Caco-2 (cell line): Measurements from ENCODE around the gene ATP8A2. TPM values are rescaled to one million over a fixed set of nuclear protein-coding genes. Genes with fewer than 3 reads are reported as not detected.

ENCODE experiments used
- BruUV-seq: library from RNA; stranded (reverse); fragments of 400-500 nt; replicated peaks from 2 replicates; lab custom pipeline; 2021; lab: Mats Ljungman, UMichigan
- CTCF ChIA-PET: fragments of 300-600 bp; sonication (Branson Sonifier 250); formaldehyde crosslinking; loops from one replicate; lab custom pipeline; 2022; ENCODE audit warnings: antibody characterized with exemption; lab: Charles Lee
- POLR2A ChIA-PET: fragments of 300-600 bp; sonication (Branson Sonifier 250); formaldehyde crosslinking; loops from one replicate; lab custom pipeline; 2022; ENCODE audit warnings: antibody characterized with exemption; lab: Charles Lee
- DNase-seq, 2 experiments: peaks; one replicate each; pipeline versions ENCODE4 v3.0.0 to v3.0.0-alpha.2; 2020 to 2022
- H3K27me3 ChIP-seq: replicated peaks from 2 replicates; pipeline ENCODE4 v1.6.0; 2011; ENCODE audit warnings: low read length; ENCODE audit not compliant: control insufficient read depth, insufficient read depth
- H3K36me3 ChIP-seq: 2 replicates; pipeline ENCODE4 v1.5.1; 2011; ENCODE audit warnings: low read length; ENCODE audit not compliant: control insufficient read depth, insufficient read depth
- H3K4me1 ChIP-seq: fragments of 250-450 bp; sonication (Bioruptor Pico); 2 replicates; pipeline ENCODE4 v1.5.1; 2020; ENCODE audit warnings: mild to moderate bottlenecking
- H3K4me3 ChIP-seq: 2 replicates; pipeline ENCODE4 v1.5.1; 2011; ENCODE audit warnings: low read depth, mild to moderate bottlenecking, control low read depth, low read length
- H3K9me3 ChIP-seq: fragments of 250-450 bp; sonication (Bioruptor Pico); 2 replicates; pipeline ENCODE4 v1.5.1; 2020; ENCODE audit warnings: mild to moderate bottlenecking, moderate library complexity
- H3K27ac Mint-ChIP-seq: one replicate; pipeline ENCODE4 v1.8.0; 2022; ENCODE audit warnings: mixed read lengths; ENCODE audit not compliant: unreplicated experiment
- H3K27me3 Mint-ChIP-seq: one replicate; pipeline ENCODE4 v1.8.0; 2022; ENCODE audit warnings: mixed read lengths; ENCODE audit not compliant: insufficient read depth, unreplicated experiment
- H3K36me3 Mint-ChIP-seq: one replicate; pipeline ENCODE4 v1.8.0; 2022; ENCODE audit warnings: mild to moderate bottlenecking, mixed read lengths; ENCODE audit not compliant: insufficient read depth, unreplicated experiment
- H3K4me1 Mint-ChIP-seq: one replicate; pipeline ENCODE4 v1.8.0; 2022; ENCODE audit warnings: low read depth, mixed read lengths; ENCODE audit not compliant: unreplicated experiment
- H3K4me3 Mint-ChIP-seq: one replicate; pipeline ENCODE4 v1.8.0; 2022; ENCODE audit warnings: mild to moderate bottlenecking, moderate library complexity, mixed read lengths; ENCODE audit not compliant: unreplicated experiment
- H3K9me3 Mint-ChIP-seq: one replicate; pipeline ENCODE4 v1.8.0; 2022; ENCODE audit warnings: mixed read lengths; ENCODE audit not compliant: unreplicated experiment
- CTCF ChIP-seq, 2 experiments: fragments of 200-600 bp in 1 of 2; IDR thresholded peaks; 1 replicate in 1 of 2; 2 replicates in 1 of 2; pipeline versions ENCODE4 v1.5.1 to v1.8.0; 2011 to 2022; ENCODE audit warnings: antibody characterized with exemption in 1 of 2, control low read depth in 1 of 2, inconsistent platforms in 1 of 2, low read depth in 1 of 2, low read length in 1 of 2, mild to moderate bottlenecking in 1 of 2, moderate library complexity in 1 of 2; ENCODE audit not compliant: insufficient read depth in 1 of 2, severe bottlenecking in 1 of 2, unreplicated experiment in 1 of 2
- intact Hi-C: fragments of 100-400 bp; cut with micrococcal nuclease; formaldehyde crosslinking; loops from one replicate; pipeline ENCODE4 v1.10.0; 2022; ENCODE audit not compliant: unreplicated experiment
- total RNA-seq: library from RNA; stranded (reverse); gene quantifications from 2 replicates; pipeline ENCODE4 v1.2.3, GENCODE V29; 2022

The ATP8A2 gene
- total RNA-seq, 1 experiment from 2014 or later, result 0.05 TPM

- Histone ChIP-seq H3K4me1 (no peaks in the 10 kb centered on the region), H3K9me3 (no peaks in the 10 kb centered on the region), H3K36me3 (no peaks in the 10 kb centered on the region), H3K4me3 (no peak overlapping the region), H3K27me3 (no peaks in the 10 kb centered on the region)
- intact Hi-C loops, result no loop called here
- H3K4me3 Mint-ChIP-seq, result no peak overlapping the region
- ChIA-PET POLR2A (no interaction called here), CTCF (no interaction called here)
- no peaks in the 10 kb centered on the region for H3K36me3 Mint-ChIP-seq
- no peak for DNase-seq
- peaks cover 3% of the 10 kb centered on the region for H3K27me3 Mint-ChIP-seq
- H3K27ac Mint-ChIP-seq, result no peak overlapping the region
- no peak for TF ChIP-seq CTCF (IDR thresholded peaks at IDR 0.05; ENCODE audit: insufficient read depth in 1 of 2, low read depth in 1 of 2, low read length in 1 of 2, severe bottlenecking in 1 of 2, unreplicated experiment in 1 of 2)
- H3K4me1 Mint-ChIP-seq, result no peaks in the 10 kb centered on the region
- peaks cover 10% of the 10 kb centered on the region for H3K9me3 Mint-ChIP-seq
- no TSS peak for BruUV-seq
These were observed 471.9 kb downstream of the ATP8A2 start for GRCh38 chr13:25843692-25844091.

GRCh38 chr13:25844559-25845434, 473.0 kb downstream of the ATP8A2 start:
- Histone ChIP-seq H3K4me1 (no peaks in the 10 kb centered on the region), H3K27me3 (no peaks in the 10 kb centered on the region), H3K9me3 (no peaks in the 10 kb centered on the region), H3K4me3 (no peak overlapping the region), H3K36me3 (no peaks in the 10 kb centered on the region)
- Mint-ChIP-seq H3K4me1 (no peaks in the 10 kb centered on the region), H3K4me3 (no peak overlapping the region), H3K27me3 (peaks cover 3% of the 10 kb centered on the region), H3K9me3 (peaks cover 10% of the 10 kb centered on the region), H3K27ac (no peak overlapping the region), H3K36me3 (no peaks in the 10 kb centered on the region)
- BruUV-seq, result no TSS peak
- no peak for TF ChIP-seq CTCF (IDR thresholded peaks at IDR 0.05; ENCODE audit: insufficient read depth in 1 of 2, low read depth in 1 of 2, low read length in 1 of 2, severe bottlenecking in 1 of 2, unreplicated experiment in 1 of 2)
- CTCF ChIA-PET, result no interaction called here
- intact Hi-C loops, result no loop called here
- DNase-seq, result no peak
- POLR2A ChIA-PET, result interaction anchor here (0.5 to 0.6 kb wide), 2 partner anchors 196 to 559 kb away, joined by 3 to 4 read pairs; no protein-coding TSS in a partner anchor

GRCh38 chr13:25846222-25846984, 474.6 kb downstream of the ATP8A2 start:
- Histone ChIP-seq H3K9me3 (no peaks in the 10 kb centered on the region), H3K4me1 (no peaks in the 10 kb centered on the region), H3K27me3 (no peaks in the 10 kb centered on the region), H3K36me3 (no peaks in the 10 kb centered on the region), H3K4me3 (no peak overlapping the region)
- intact Hi-C loops, result no loop called here
- H3K27me3 Mint-ChIP-seq, result peaks cover 3% of the 10 kb centered on the region
- H3K27ac Mint-ChIP-seq, result peak overlapping the region; percentile 1
- TF ChIP-seq CTCF (IDR thresholded peaks at IDR 0.05; ENCODE audit: insufficient read depth in 1 of 2, low read depth in 1 of 2, low read length in 1 of 2, severe bottlenecking in 1 of 2, unreplicated experiment in 1 of 2), result no peak
- peaks cover 10% of the 10 kb centered on the region for H3K9me3 Mint-ChIP-seq
- DNase-seq, result no peak
- BruUV-seq, result no TSS peak
- POLR2A ChIA-PET, result no interaction called here
- no peaks in the 10 kb centered on the region for H3K4me1 Mint-ChIP-seq
- no peaks in the 10 kb centered on the region for H3K36me3 Mint-ChIP-seq
- H3K4me3 Mint-ChIP-seq, result no peak overlapping the region
- CTCF ChIA-PET, result no interaction called here
